IMR-90 (cell line): ENCODE data around the gene CCDC71. TPM values are rescaled to one million over a fixed set of nuclear protein-coding genes. Genes with fewer than 3 reads are reported as not detected.

Experiments used
- ATAC-seq: fragments of 200-7000 bp; cut with Tn5 transposase; 2 replicates; pipeline ENCODE4 v1.9.1; 2020; ENCODE audit warnings: low read depth, mild to moderate bottlenecking, moderate library complexity
- BruUV-seq: library from RNA; stranded (reverse); fragments of 400-500 nt; replicated peaks from 2 replicates; lab custom pipeline; 2021; lab: Mats Ljungman, UMichigan
- CTCF ChIA-PET: fragments of 300-600 bp; formaldehyde crosslinking; extraction: SDS; loops from one replicate; lab custom pipeline; 2021; ENCODE audit warnings: antibody characterized with exemption; lab: Yijun Ruan, JAX
- POLR2A ChIA-PET: fragments of 300-600 bp; sonication (Branson Sonifier 250); formaldehyde crosslinking; loops from one replicate; lab custom pipeline; 2022; ENCODE audit warnings: antibody characterized with exemption; ENCODE audit not compliant: unreplicated experiment; lab: Charles Lee
- DNase-seq: peaks from one replicate; pipeline ENCODE4 v3.0.0; 2013
- H2AFZ ChIP-seq: replicated peaks from 2 replicates; pipeline ENCODE3; 2013; ENCODE audit warnings: low read length, mild to moderate bottlenecking; ENCODE audit not compliant: poor library complexity
- H2AK5ac ChIP-seq: 2 replicates; pipeline ENCODE4 v1.6.1; 2013; ENCODE audit warnings: low read depth, low read length, inconsistent platforms
- H2AK9ac ChIP-seq: replicated peaks from 2 replicates; pipeline ENCODE3; 2013; ENCODE audit warnings: mild to moderate bottlenecking, low read depth, low read length, moderate library complexity; ENCODE audit not compliant: poor library complexity
- H2BK120ac ChIP-seq: 2 replicates; pipeline ENCODE4 v1.6.1; 2013; ENCODE audit warnings: low read depth, low read length, inconsistent platforms
- H2BK15ac ChIP-seq: 3 replicates; pipeline ENCODE4 v1.6.1; 2013; ENCODE audit warnings: low read depth, low read length, inconsistent platforms
- H2BK20ac ChIP-seq: 2 replicates; pipeline ENCODE4 v1.6.1; 2013; ENCODE audit warnings: low read depth, mild to moderate bottlenecking, inconsistent platforms, low read length, moderate library complexity
- H2BK5ac ChIP-seq: 2 replicates; pipeline ENCODE4 v1.6.1; 2013; ENCODE audit warnings: mild to moderate bottlenecking, low read depth, low read length, inconsistent platforms; ENCODE audit not compliant: poor library complexity, severe bottlenecking
- H3K14ac ChIP-seq: replicated peaks from 2 replicates; pipeline ENCODE4 v1.6.1; 2013; ENCODE audit warnings: low read depth, low read length, inconsistent platforms
- H3K18ac ChIP-seq: 2 replicates; pipeline ENCODE4 v1.6.1; 2013; ENCODE audit warnings: low read depth, low read length, control low read depth
- H3K23ac ChIP-seq: 2 replicates; pipeline ENCODE4 v1.6.1; 2013; ENCODE audit warnings: low read depth, low read length, inconsistent platforms
- H3K27ac ChIP-seq: 2 replicates; pipeline ENCODE4 v1.5.1; 2013; ENCODE audit warnings: mild to moderate bottlenecking, control low read depth, low read length; ENCODE audit not compliant: insufficient read depth
- H3K27me3 ChIP-seq: 2 replicates; pipeline ENCODE4 v1.6.1; 2013; ENCODE audit warnings: low read length; ENCODE audit not compliant: control insufficient read depth, insufficient read depth
- H3K36me3 ChIP-seq: 2 replicates; pipeline ENCODE4 v1.6.1; 2013; ENCODE audit warnings: low read length, mixed read lengths; ENCODE audit not compliant: control insufficient read depth, insufficient read depth
- H3K4ac ChIP-seq: 2 replicates; pipeline ENCODE4 v1.6.1; 2013; ENCODE audit warnings: low read depth, low read length, inconsistent platforms
- H3K4me1 ChIP-seq: 2 replicates; pipeline ENCODE4 v1.6.1; 2013; ENCODE audit warnings: low read length, mixed read lengths; ENCODE audit not compliant: control insufficient read depth, insufficient read depth
- H3K4me2 ChIP-seq: 2 replicates; pipeline ENCODE4 v1.6.1; 2013; ENCODE audit warnings: low read depth, mild to moderate bottlenecking, control low read depth, low read length, moderate library complexity
- H3K4me3 ChIP-seq: 2 replicates; pipeline ENCODE4 v1.5.1; 2013; ENCODE audit warnings: low read depth, mild to moderate bottlenecking, control low read depth, low read length, moderate library complexity; ENCODE audit not compliant: insufficient read depth
- H3K56ac ChIP-seq: 2 replicates; pipeline ENCODE4 v1.6.1; 2013; ENCODE audit warnings: low read length, inconsistent platforms; ENCODE audit not compliant: insufficient read depth; ENCODE audit errors: extremely low read depth
- H3K79me1 ChIP-seq, 2 experiments: 2 replicates each; pipeline ENCODE4 v1.6.1; 2013; ENCODE audit warnings: low read length in 2 of 2, inconsistent platforms in 1 of 2, low read depth in 1 of 2
- H3K9ac ChIP-seq: 2 replicates; pipeline ENCODE4 v1.6.1; 2013; ENCODE audit warnings: low read depth, low read length, control low read depth
- H3K9me1 ChIP-seq: 2 replicates; pipeline ENCODE4 v1.6.1; 2013; ENCODE audit warnings: low read length, inconsistent platforms; ENCODE audit not compliant: insufficient read depth
- H3K9me3 ChIP-seq: 2 replicates; pipeline ENCODE4 v1.6.1; 2013; ENCODE audit warnings: low read length; ENCODE audit not compliant: control insufficient read depth, insufficient read depth
- H4K20me1 ChIP-seq: 2 replicates; pipeline ENCODE4 v1.6.1; 2013; ENCODE audit warnings: low read length, inconsistent platforms; ENCODE audit not compliant: insufficient read depth
- H4K5ac ChIP-seq: 2 replicates; pipeline ENCODE4 v1.6.1; 2013; ENCODE audit warnings: mild to moderate bottlenecking, low read depth, low read length, control low read depth
- H4K8ac ChIP-seq, 2 experiments: 2 replicates each; pipeline ENCODE4 v1.6.1; 2013; ENCODE audit warnings: low read depth in 2 of 2, low read length in 2 of 2, control low read depth in 1 of 2, inconsistent platforms in 1 of 2
- H4K91ac ChIP-seq: 2 replicates; pipeline ENCODE4 v1.6.1; 2013; ENCODE audit warnings: low read depth, low read length, inconsistent platforms; ENCODE audit not compliant: insufficient read depth
- CHD1 ChIP-seq: IDR thresholded peaks from 2 replicates; pipeline ENCODE4 v1.6.1; 2012; ENCODE audit warnings: low read depth, low read length, improper control_type of control experiment
- FOS ChIP-seq: fragments of 150-350 bp; IDR thresholded peaks from 2 replicates; pipeline ENCODE4 v1.6.1; 2016; ENCODE audit warnings: low read depth, low read length
- WGBS, 2 experiments: methylation state at CpG; one replicate each; pipeline versions ENCODE4 v1.1.5 to v1.1.7; 2013; ENCODE audit warnings: missing lambda C conversion rate in 2 of 2; ENCODE audit not compliant: insufficient read length in 1 of 2; ENCODE audit errors: extremely low coverage in 2 of 2; 5-methylcytosine and 5-hydroxymethylcytosine counted together
- dilution Hi-C: fragments of 300-500 bp; cut with HindIII; formaldehyde crosslinking; loops from one replicate; pipeline ENCODE4 v1.14.3; 2018; ENCODE audit warnings: low sequenced_read_pairs; ENCODE audit not compliant: unreplicated experiment
- in situ Hi-C: fragments of 300-500 bp; cut with MboI; formaldehyde crosslinking; loops from 3 replicates; pipeline ENCODE4 v1.14.3; 2019; ENCODE audit warnings: low sequenced_read_pairs, inconsistent platforms, mixed read lengths
- intact Hi-C: fragments of 100-400 bp; cut with micrococcal nuclease; formaldehyde crosslinking; loops from 2 replicates; pipeline ENCODE4 v1.10.0; 2022
- polyA plus RNA-seq, 3 experiments: library from polyadenylated mRNA; depleted of rRNA; stranded (reverse); fragments of >200 nt; gene quantifications; 2 replicates each; pipeline ENCODE4 v1.2.3, GENCODE V29; 2012; ENCODE audit warnings: low replicate concordance in 1 of 3
- total RNA-seq: library from RNA; depleted of rRNA; stranded (reverse); fragments of >200 nt; gene quantifications from 2 replicates; pipeline ENCODE4 v1.2.3, GENCODE V29; 2012

The CCDC71 gene
- total and polyA plus RNA-seq, 2 of the 4 experiments (the other 2 are of a cell fraction): 29.4 to 35.9 TPM

DNA sequence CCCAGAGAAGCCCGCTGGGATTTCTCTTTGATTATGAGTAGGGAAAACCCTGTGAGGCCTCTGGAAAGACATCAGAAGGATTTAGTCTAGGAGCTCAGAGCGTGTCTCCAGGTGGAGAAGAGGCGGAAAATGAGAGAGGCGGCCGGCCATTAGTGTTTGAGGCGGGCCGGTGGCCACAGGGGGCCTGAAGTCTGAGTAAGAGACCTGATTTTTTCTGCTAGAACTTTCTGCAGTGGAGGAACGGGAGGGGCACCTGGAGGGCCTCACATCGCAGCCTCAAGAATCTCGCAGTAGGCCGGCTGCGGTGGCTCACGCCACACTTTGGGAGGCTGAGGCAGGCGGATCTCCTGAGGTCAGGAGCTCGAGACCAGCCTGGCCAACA is 33.8 kb upstream of the CCDC71 start:
- dilution Hi-C loops: no loop called here
- BruUV-seq: no TSS peak
- H3K56ac ChIP-seq: no peak overlapping the region
- no peak overlapping the region for H2BK20ac ChIP-seq
- intact Hi-C loops: no loop called here
- H3K23ac ChIP-seq: no peak overlapping the region
- 76% methylated on average over 12 of the region's 15 CpGs; no CpG with 5 or more reads in 1 of the 2 experiments for WGBS, 2 experiments
- DNase-seq (no peak), ATAC-seq (no peak)
- in situ Hi-C loops: no loop called here
- H4K20me1 ChIP-seq: no peaks in the 10 kb centered on the region
- no peak overlapping the region for H4K8ac ChIP-seq
- CTCF ChIA-PET: no interaction called here
- no peak overlapping the region for H2BK5ac ChIP-seq
- no peak overlapping the region for H3K4me2 ChIP-seq
- H4K5ac ChIP-seq: no peak overlapping the region
- no peaks in the 10 kb centered on the region for H3K9me1 ChIP-seq
- no peak overlapping the region for H3K4me3 ChIP-seq
- no peak overlapping the region for H2AK9ac ChIP-seq
- H3K27ac ChIP-seq: no peak overlapping the region
- no peaks in the 10 kb centered on the region for H3K4me1 ChIP-seq
- H3K27me3 ChIP-seq: peaks cover 1% of the 10 kb centered on the region; the same call in 1 of the 2 replicates
- H2BK120ac ChIP-seq: no peak overlapping the region
- no peak overlapping the region for H2AK5ac ChIP-seq
- no peak overlapping the region for H3K9ac ChIP-seq
- H3K79me1 ChIP-seq: no peaks in the 10 kb centered on the region
- no peak overlapping the region for H3K18ac ChIP-seq
- H2AFZ ChIP-seq: no peak overlapping the region
- no peak overlapping the region for H2BK15ac ChIP-seq
- no peak overlapping the region for H3K4ac ChIP-seq
- no peaks in the 10 kb centered on the region for H3K9me3 ChIP-seq
- H4K91ac ChIP-seq: no peak overlapping the region
- POLR2A ChIA-PET: no interaction called here
- no peaks in the 10 kb centered on the region for H3K36me3 ChIP-seq
- H3K14ac ChIP-seq: no peak overlapping the region
- no peak for TF ChIP-seq FOS
- TF ChIP-seq CHD1: no peak
